Fibroblast of lung (primary cell): Measurements from ENCODE around the gene STOM.

Experiments
- CTCF ChIP-seq, 2 donors: IDR thresholded peaks in 1 of 2; conservative IDR thresholded peaks in 1 of 2; 1 replicate in 1 of 2; 2 replicates in 1 of 2; pipeline ENCODE4 v1.5.1; 2011 to 2012; ENCODE audit warnings: low read length in 2 of 2, control low read depth in 1 of 2, inconsistent platforms in 1 of 2, low read depth in 1 of 2, mild to moderate bottlenecking in 1 of 2
- EZH2 ChIP-seq: IDR thresholded peaks from 2 replicates; pipeline ENCODE4 v1.5.1; 2012; ENCODE audit warnings: low read length, control low read depth, mild to moderate bottlenecking; ENCODE audit errors: missing control alignments

- TF ChIP-seq CTCF (conservative IDR thresholded peaks at IDR 0.05 in 1 of 2, IDR thresholded peaks at IDR 0.05 in 1 of 2; ENCODE audit: low read depth in 1 of 2, low read length in 2 of 2) (no peak), EZH2 (no peak)
Measured at GRCh38 chr9:121325387-121325786, 44.7 kb downstream of the STOM start.
